Measurements from ENCODE around the gene CEP89.
"Not testable (repeated sequence)": the region's sequence is repeated elsewhere in the genome, so short reads cannot be mapped to it uniquely, and the experiment has no call there.

The CEP89 gene

GRCh38 chr19:32837531-32837930 lies 134.2 kb downstream of the CEP89 start:
- no peak for DNase-seq (ENCODE audit: low read depth, low spot score)

GRCh38 chr19:32833388-32833787 lies 138.4 kb downstream of the CEP89 start:
- not testable (repeated sequence) for DNase-seq (ENCODE audit: low read depth, low spot score)

- DNase-seq (ENCODE audit: low read depth, low spot score), result not testable (repeated sequence)
Measured at GRCh38 chr19:32832825-32833224, 138.9 kb downstream of the CEP89 start.

DNA sequence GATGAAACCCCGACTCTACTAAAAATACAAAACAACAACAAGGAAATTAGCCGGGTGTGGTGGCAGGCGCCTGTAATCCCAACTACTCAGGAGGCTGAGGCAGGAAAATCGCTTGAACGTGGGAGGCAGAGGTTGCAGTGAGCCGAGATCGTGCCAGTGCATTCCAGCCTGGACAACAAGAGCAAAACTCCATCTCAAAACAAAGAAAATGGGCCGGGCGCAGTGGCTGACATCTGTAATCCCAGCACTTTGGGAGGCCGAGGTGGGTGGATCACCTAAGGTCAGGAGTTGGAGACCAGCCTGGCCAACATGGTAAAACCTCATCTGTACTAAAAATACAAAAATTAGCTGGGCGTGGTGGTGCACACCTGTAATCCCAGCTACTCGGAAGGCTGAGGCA lies 139.7 kb downstream of the CEP89 start:
- not testable (repeated sequence) for DNase-seq (ENCODE audit: low read depth, low spot score)

GRCh38 chr19:32831611-32832010 lies 140.1 kb downstream of the CEP89 start:
- DNase-seq (ENCODE audit: low read depth, low spot score), result no peak

DNA sequence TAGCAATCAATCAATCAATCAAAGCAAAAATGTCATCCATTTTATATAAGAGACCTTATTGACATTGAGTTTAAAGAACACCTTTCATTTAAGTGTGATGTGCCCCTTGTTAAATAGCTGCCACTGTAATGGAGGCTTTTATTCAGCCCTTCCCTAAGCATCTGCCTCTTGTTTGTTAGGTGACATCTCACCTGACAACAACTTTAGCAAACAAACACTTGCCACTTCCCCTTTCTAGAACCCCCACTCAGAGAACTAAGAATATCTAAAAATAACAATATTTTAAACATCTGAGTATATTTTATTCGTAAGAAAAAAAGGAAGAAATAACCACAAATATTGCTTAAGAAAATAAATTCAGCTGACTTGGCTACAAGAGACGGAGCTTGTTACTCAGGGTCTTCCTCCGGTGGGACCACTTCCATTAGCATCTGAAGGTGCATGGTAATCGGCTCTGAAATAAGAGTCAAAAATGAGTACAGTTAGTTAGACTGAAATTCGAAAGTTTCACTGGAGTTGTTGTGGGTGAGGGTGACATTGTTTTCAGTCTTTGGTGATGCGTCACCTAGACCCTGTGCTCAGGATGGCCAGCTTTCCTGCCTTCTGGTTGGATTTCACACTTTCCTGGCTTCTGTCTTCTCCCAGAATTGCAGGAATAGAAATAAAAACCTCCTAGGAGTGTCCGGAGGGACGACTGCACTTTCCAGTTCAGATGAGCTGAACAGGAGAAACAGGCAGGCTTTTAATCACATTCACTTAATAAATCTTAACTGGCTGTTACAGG lies 141.3 kb downstream of the CEP89 start:
- DNase-seq (ENCODE audit: low read depth, low spot score), result no peak

DNA sequence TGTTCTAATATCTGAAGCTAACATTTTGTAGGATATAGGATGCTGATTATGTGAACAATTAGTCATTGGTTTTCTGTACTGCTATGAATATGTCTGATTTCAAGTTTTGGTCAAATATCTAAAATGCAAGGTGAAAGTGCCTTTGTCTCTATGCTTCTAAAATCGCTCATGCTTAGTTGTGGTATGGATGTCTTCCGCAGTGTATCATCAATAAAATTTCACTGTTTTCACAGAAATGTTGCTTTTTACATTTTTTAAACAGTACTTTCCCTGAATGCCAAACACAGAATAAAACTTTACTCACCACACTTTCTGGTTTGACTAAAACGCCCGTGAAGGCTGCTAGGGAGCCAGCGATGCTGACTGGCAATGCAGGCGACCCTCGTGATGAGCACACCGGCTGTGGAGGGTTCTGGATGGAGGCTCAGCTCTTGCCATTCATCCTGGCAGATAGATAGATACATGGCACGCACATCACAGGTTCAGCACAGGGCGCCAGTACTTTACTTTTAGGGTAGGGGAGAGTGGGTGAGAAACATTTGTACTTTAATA lies 142.3 kb downstream of the CEP89 start:
- DNase-seq (ENCODE audit: low read depth, low spot score), result no peak

- no peak for DNase-seq (ENCODE audit: low read depth, low spot score)
Measured at GRCh38 chr19:32828643-32829344, 143.0 kb downstream of the CEP89 start.

- DNase-seq (ENCODE audit: low read depth, low spot score), result no peak
Measured at GRCh38 chr19:32828139-32828538, 143.6 kb downstream of the CEP89 start.

All from brain pericyte (primary cell).